Testis (tissue), 2 donors: ENCODE results near the gene GJA3.

Experiments
- CTCF ChIP-seq, 3 experiments: fragments of 450-650 bp in 2 of 3; fragments of 200-600 bp in 1 of 3; sonication (generic) in 1 of 3; IDR thresholded peaks; one replicate each; pipeline ENCODE4 v1.5.1; 2016 to 2019; ENCODE audit warnings: antibody characterized with exemption in 3 of 3, mild to moderate bottlenecking in 2 of 3, moderate library complexity in 1 of 3
- POLR2A ChIP-seq: fragments of 450-650 bp; IDR thresholded peaks from one replicate; pipeline ENCODE4 v1.6.1; 2017; ENCODE audit warnings: antibody characterized with exemption, mild to moderate bottlenecking, moderate library complexity

GRCh38 chr13:20161951-20162300 lies 1.1 kb upstream of the GJA3 start:
- no peak for TF ChIP-seq CTCF (IDR thresholded peaks at IDR 0.05)
- no peak for TF ChIP-seq POLR2A
